HepG2 (cell line): ENCODE data around the gene ALDOA. TPM values are rescaled to one million over a fixed set of nuclear protein-coding genes. Genes with fewer than 3 reads are reported as not detected.
A peak's percentile ranks its signal among the peaks of the same experiment; 100 is the strongest.

Experiments
- ARHGAP35 ChIP-seq: sonication (generic); formaldehyde crosslinking; IDR thresholded peaks from 2 replicates; pipeline ENCODE4 v1.9.0; 2022; ENCODE audit warnings: mild to moderate bottlenecking, inconsistent platforms, moderate library complexity, missing genetic modification reagents, borderline replicate concordance
- ATF7 ChIP-seq, 2 experiments: fragments of 450-650 bp in 1 of 2; sonication (generic) in 1 of 2; formaldehyde crosslinking in 1 of 2; IDR thresholded peaks; 2 replicates each; pipeline versions ENCODE4 v1.4.0 to v1.6.1; 2016 to 2020; ENCODE audit warnings: antibody characterized with exemption in 1 of 2, mild to moderate bottlenecking in 1 of 2, missing genetic modification reagents in 1 of 2
- GTF3A ChIP-seq: sonication (generic); formaldehyde crosslinking; conservative IDR thresholded peaks from 2 replicates; pipeline ENCODE4 v1.4.0; 2020; ENCODE audit warnings: mild to moderate bottlenecking, missing genetic modification reagents
- MAF1 ChIP-seq: sonication (generic); formaldehyde crosslinking; IDR thresholded peaks from 2 replicates; pipeline ENCODE4 v1.5.0; 2020; ENCODE audit warnings: missing genetic modification reagents, borderline replicate concordance
- NFYB ChIP-seq: sonication (generic); formaldehyde crosslinking; IDR thresholded peaks from 2 replicates; pipeline ENCODE4 v1.4.0; 2020; ENCODE audit warnings: missing genetic modification reagents
- PBX2 ChIP-seq: IDR thresholded peaks from 2 replicates; pipeline ENCODE4 v1.6.1; 2016; ENCODE audit warnings: control low read depth
- PHF5A ChIP-seq: IDR thresholded peaks from one replicate; pipeline ENCODE4 v1.6.1; 2018; ENCODE audit warnings: low read depth, missing genetic modification reagents; ENCODE audit not compliant: unreplicated experiment
- RNF219 ChIP-seq: sonication (generic); formaldehyde crosslinking; IDR thresholded peaks from 2 replicates; pipeline ENCODE4 v1.5.0; 2020; ENCODE audit warnings: mild to moderate bottlenecking, missing genetic modification reagents
- TEAD2 ChIP-seq: sonication (generic); formaldehyde crosslinking; IDR thresholded peaks from 2 replicates; pipeline ENCODE4 v1.9.0; 2021; ENCODE audit warnings: missing genetic modification reagents
- U2AF1 ChIP-seq: fragments of 200-400 bp; formaldehyde crosslinking; optimal IDR thresholded peaks from 2 replicates; pipeline ENCODE3; 2017; ENCODE audit warnings: mild to moderate bottlenecking, low read depth, low read length
- ZFYVE20 ChIP-seq: sonication (generic); formaldehyde crosslinking; IDR thresholded peaks from 2 replicates; pipeline ENCODE4 v1.8.0; 2023; ENCODE audit warnings: low read depth, mild to moderate bottlenecking, moderate library complexity, missing genetic modification reagents, borderline replicate concordance
- ZKSCAN5 ChIP-seq: sonication (generic); formaldehyde crosslinking; IDR thresholded peaks from 2 replicates; pipeline ENCODE4 v1.5.1; 2020; ENCODE audit warnings: mild to moderate bottlenecking, missing genetic modification reagents
- ZNF512 ChIP-seq: sonication (generic); formaldehyde crosslinking; IDR thresholded peaks from 2 replicates; pipeline ENCODE4 v1.4.0; 2020; ENCODE audit warnings: mild to moderate bottlenecking, missing genetic modification reagents
- ZNF546 ChIP-seq: sonication (generic); formaldehyde crosslinking; conservative IDR thresholded peaks from 2 replicates; pipeline ENCODE4 v1.8.1; 2023; ENCODE audit warnings: mild to moderate bottlenecking, missing genetic modification reagents
- ZNF547 ChIP-seq: sonication (generic); formaldehyde crosslinking; IDR thresholded peaks from 2 replicates; pipeline ENCODE4 v1.5.1; 2020; ENCODE audit warnings: mild to moderate bottlenecking, missing genetic modification reagents
- ZNF7 ChIP-seq: IDR thresholded peaks from 2 replicates; pipeline ENCODE4 v1.6.1; 2016; ENCODE audit warnings: missing biosample characterization, missing genetic modification reagents
- ZNF766 ChIP-seq: sonication (generic); formaldehyde crosslinking; IDR thresholded peaks from 2 replicates; pipeline ENCODE4 v1.5.0; 2020; ENCODE audit warnings: missing genetic modification reagents, borderline replicate concordance
- ZNF776 ChIP-seq: sonication (generic); formaldehyde crosslinking; IDR thresholded peaks from 2 replicates; pipeline ENCODE4 v1.4.0; 2020; ENCODE audit warnings: mild to moderate bottlenecking, missing genetic modification reagents
- ZNF883 ChIP-seq: sonication (generic); formaldehyde crosslinking; IDR thresholded peaks from 2 replicates; pipeline ENCODE4 v1.5.1; 2020; ENCODE audit warnings: mild to moderate bottlenecking, missing genetic modification reagents; ENCODE audit errors: not compliant biosample characterization
- ZUFSP ChIP-seq: sonication (generic); formaldehyde crosslinking; IDR thresholded peaks from 2 replicates; pipeline ENCODE4 v1.9.0; 2021; ENCODE audit warnings: missing genetic modification reagents, mild to moderate bottlenecking, borderline replicate concordance
- polyA plus RNA-seq, 8 experiments: library from polyadenylated mRNA; depleted of rRNA in 3 of 8; stranded (reverse) in 7 of 8; unstranded in 1 of 8; fragments of >200 nt; fragmentation: Illumina TruSeq in 4 of 8; extraction: Trizol in 4 of 8; gene quantifications; 2 replicates each; pipeline versions ENCODE4 v1.2.1 to v1.2.3, GENCODE V29; 2011 to 2016; ENCODE audit warnings: low read depth in 4 of 8, missing spikeins in 1 of 8, mixed read lengths in 1 of 8; ENCODE audit not compliant: insufficient read depth in 1 of 8
- total RNA-seq, 5 experiments: library from RNA; depleted of rRNA; stranded (reverse); fragments of >200 nt; fragmentation: Illumina TruSeq; extraction: Trizol; gene quantifications; 2 replicates each; pipeline ENCODE4 v1.2.3, GENCODE V29; 2016; ENCODE audit warnings: low read depth in 1 of 5

Gene ALDOA
- total and polyA plus RNA-seq, 2 of the 13 experiments (the other 11 are each of a cell fraction or from before 2014, with no cell fraction given) = 925 to 1,884 TPM

GRCh38 chr16:30028438-30029076 is 37.0 kb upstream of the ALDOA start (continued):
- TF ChIP-seq ZNF512 (CRISPR knock-in tag) = no peak
- TF ChIP-seq ZNF546 (CRISPR knock-in tag) = peak; percentile 52; the same call in 1 of the 2 replicates
- no peak for TF ChIP-seq ZNF766
- TF ChIP-seq ZFYVE20 (CRISPR knock-in tag) = no peak
- TF ChIP-seq ZNF883 (CRISPR knock-in tag) = no peak
- TF ChIP-seq ARHGAP35 (CRISPR knock-in tag) = no peak
- no peak for TF ChIP-seq PHF5A (CRISPR knock-in tag)
- TF ChIP-seq TEAD2 = no peak
- no peak for TF ChIP-seq ZNF776
- TF ChIP-seq MAF1 = no peak
- no peak for TF ChIP-seq NFYB
- no peak for TF ChIP-seq ATF7 (IDR thresholded peaks at IDR 0.05)
- TF ChIP-seq ATF7 (CRISPR knock-in tag; IDR thresholded peaks at IDR 0.05) = no peak
- TF ChIP-seq PBX2 (CRISPR knock-in tag) = no peak
- 0 out of 2 replicates have a peak, but pooled peaks have one; percentile 55 for TF ChIP-seq ZNF547 (CRISPR knock-in tag)
- TF ChIP-seq ZNF7 (CRISPR knock-in tag) = no peak
- no peak for TF ChIP-seq RNF219
- TF ChIP-seq ZUFSP = no peak
- TF ChIP-seq U2AF1 = no peak
- TF ChIP-seq GTF3A (CRISPR knock-in tag) = no peak
- no peak for TF ChIP-seq ZKSCAN5
